IPS-NIHi7 (cell line): Measurements from ENCODE around the gene AXIN1.

Source experiments
- DNase-seq: peaks from one replicate; pipeline ENCODE4 v3.0.0; 2012; ENCODE audit warnings: mixed read lengths; ENCODE audit errors: extremely low spot score

The AXIN1 gene

DNA sequence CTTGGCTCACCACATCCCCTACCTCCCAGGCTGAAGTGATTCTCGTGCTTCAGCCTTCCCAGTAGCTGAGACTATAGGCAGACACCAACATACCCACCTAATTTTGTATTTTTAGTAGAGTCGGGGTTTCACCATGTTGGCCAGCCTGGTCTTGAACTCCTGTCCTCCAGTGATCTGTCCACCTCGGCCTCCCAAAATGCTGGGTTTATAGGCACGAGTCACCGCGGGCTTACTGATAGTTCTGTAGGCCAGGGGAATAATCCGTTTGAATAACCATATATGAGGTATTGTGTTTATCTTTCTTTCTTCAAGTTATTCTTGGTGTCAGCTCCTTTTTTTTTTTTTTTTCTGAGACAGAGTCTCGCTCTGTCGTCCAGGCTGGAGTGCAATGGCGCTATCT lies 110.2 kb downstream of the AXIN1 start:
- DNase-seq = no peak

DNA sequence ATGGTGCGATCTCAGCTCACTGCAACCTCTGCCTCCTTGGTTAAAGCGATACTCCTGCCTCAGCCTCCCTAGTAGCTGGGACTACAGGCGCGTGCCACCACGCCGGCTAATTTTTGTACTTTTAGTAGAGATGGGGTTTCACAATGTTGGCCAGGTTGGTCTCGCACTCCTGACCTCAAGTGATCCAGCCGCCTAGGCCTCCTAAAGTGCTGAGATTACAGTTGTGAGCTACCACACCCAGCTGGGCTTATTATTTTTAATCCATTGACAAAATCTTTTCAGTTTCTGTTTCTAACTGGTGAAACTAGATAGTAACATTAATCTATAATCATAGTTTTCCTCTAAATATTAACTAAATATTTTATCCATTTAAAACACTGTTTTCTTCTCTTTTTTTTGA lies 112.0 kb downstream of the AXIN1 start:
- no peak for DNase-seq

DNA sequence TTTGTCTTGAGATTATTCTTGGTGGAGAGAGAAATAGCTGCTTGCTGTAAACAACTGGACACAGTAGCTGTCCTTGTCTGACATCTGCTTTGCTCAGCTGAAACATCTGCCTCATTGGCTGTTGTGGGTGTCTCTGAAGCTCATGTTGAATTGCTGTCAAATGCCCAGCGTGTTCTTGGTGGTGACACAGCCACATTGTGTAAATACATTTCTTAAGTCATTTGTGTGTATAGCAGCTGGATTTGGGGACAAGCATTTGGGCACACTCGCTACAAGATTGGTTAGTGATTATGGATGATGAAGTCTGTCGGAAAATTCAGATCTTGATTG lies 112.6 kb downstream of the AXIN1 start:
- no peak for DNase-seq
